Suprapubic skin (tissue), 4 donors: Measurements from ENCODE around the gene CAND1. TPM values are rescaled to one million over a fixed set of nuclear protein-coding genes. Genes with fewer than 3 reads are reported as not detected.
A peak's percentile ranks its signal among the peaks of the same experiment; 100 is the strongest.

Experiments used
- DNase-seq, 2 donors: peaks; one replicate each; pipeline ENCODE4 v3.0.0-alpha.2; 2019; ENCODE audit warnings: low spot score in 2 of 2
- H3K27ac ChIP-seq: fragments of 200-600 bp; sonication (generic); one replicate; pipeline ENCODE4 v1.5.1; 2019
- H3K27me3 ChIP-seq: fragments of 200-600 bp; sonication (generic); one replicate; pipeline ENCODE4 v1.5.1; 2019
- H3K36me3 ChIP-seq: fragments of 200-600 bp; sonication (generic); one replicate; pipeline ENCODE4 v1.5.1; 2019
- H3K4me1 ChIP-seq: fragments of 200-600 bp; sonication (generic); one replicate; pipeline ENCODE4 v1.5.1; 2019
- H3K4me3 ChIP-seq: fragments of 200-600 bp; sonication (generic); one replicate; pipeline ENCODE4 v1.5.1; 2019; ENCODE audit warnings: mild to moderate bottlenecking
- H3K9me3 ChIP-seq: fragments of 200-600 bp; sonication (generic); one replicate; pipeline ENCODE4 v1.5.1; 2019
- EP300 ChIP-seq: sonication (generic); formaldehyde crosslinking; IDR thresholded peaks from one replicate; pipeline ENCODE4 v1.6.1; 2017; ENCODE audit warnings: antibody characterized with exemption
- POLR2A ChIP-seq, 2 donors: fragments of 450-650 bp; IDR thresholded peaks; one replicate each; pipeline ENCODE4 v1.6.1; 2017; ENCODE audit warnings: antibody characterized with exemption in 2 of 2, mild to moderate bottlenecking in 2 of 2, moderate library complexity in 2 of 2
- POLR2AphosphoS5 ChIP-seq, 3 donors: sonication (generic); formaldehyde crosslinking; IDR thresholded peaks; one replicate each; pipeline ENCODE4 v1.6.1; 2017; ENCODE audit warnings: antibody characterized with exemption in 3 of 3
- whole genome bisulfite sequencing: methylation state at CpG from one replicate; pipeline ENCODE4 v1.1.5; 2018; 5-methylcytosine and 5-hydroxymethylcytosine counted together
- total RNA-seq, 4 donors: library from RNA; depleted of rRNA; stranded (reverse); fragments of >200 nt; gene quantifications; one replicate each; pipeline ENCODE4 v1.1.0, GENCODE V29; 2016
- TF ChIP-seq, protein P1 (sequence below), 2 donors: fragments of 200-600 bp in 1 of 2; fragments of 450-650 bp in 1 of 2; sonication (generic) in 1 of 2; IDR thresholded peaks; one replicate each; pipeline ENCODE4 v1.5.1; 2016 to 2019; ENCODE audit warnings: antibody characterized with exemption in 2 of 2, mild to moderate bottlenecking in 1 of 2, moderate library complexity in 1 of 2

The CAND1 gene
- total RNA-seq, 4 donors from 2014 or later = 62.9 to 131 (median 72.3) TPM

DNA sequence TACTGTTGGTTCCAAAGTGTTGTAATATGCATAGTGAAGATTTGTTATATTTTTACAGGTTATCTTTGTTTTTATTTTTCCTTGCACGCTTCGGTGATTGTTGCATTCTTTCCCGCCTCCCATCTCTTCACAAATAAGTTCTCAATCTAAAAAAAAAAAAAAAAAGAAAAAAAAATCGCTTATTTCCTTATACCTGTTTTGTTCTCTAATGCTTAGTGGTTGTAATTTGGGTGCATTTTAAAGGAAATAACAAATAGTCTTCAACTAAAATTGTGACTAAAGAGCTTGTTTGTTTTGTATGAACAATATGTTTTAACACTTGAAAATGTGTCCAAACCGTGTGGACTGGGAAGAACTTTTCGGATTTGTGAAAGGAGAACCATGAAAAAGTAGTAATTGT, 1.5 kb downstream of the CAND1 start:
- Histone ChIP-seq H3K4me3 (peak overlapping the region; percentile 97), H3K36me3 (no peaks in the 10 kb centered on the region), H3K4me1 (peaks cover 57% of the 10 kb centered on the region), H3K27ac (peak overlapping the region; percentile 98), H3K9me3 (no peaks in the 10 kb centered on the region), H3K27me3 (no peaks in the 10 kb centered on the region)
- WGBS = 4% methylated on average over 6 of the region's 6 CpGs
- TF ChIP-seq EP300 = no peak
- no peak for TF ChIP-seq POLR2AphosphoS5 (IDR thresholded peaks at IDR 0.05)
- TF ChIP-seq, protein P1, sequence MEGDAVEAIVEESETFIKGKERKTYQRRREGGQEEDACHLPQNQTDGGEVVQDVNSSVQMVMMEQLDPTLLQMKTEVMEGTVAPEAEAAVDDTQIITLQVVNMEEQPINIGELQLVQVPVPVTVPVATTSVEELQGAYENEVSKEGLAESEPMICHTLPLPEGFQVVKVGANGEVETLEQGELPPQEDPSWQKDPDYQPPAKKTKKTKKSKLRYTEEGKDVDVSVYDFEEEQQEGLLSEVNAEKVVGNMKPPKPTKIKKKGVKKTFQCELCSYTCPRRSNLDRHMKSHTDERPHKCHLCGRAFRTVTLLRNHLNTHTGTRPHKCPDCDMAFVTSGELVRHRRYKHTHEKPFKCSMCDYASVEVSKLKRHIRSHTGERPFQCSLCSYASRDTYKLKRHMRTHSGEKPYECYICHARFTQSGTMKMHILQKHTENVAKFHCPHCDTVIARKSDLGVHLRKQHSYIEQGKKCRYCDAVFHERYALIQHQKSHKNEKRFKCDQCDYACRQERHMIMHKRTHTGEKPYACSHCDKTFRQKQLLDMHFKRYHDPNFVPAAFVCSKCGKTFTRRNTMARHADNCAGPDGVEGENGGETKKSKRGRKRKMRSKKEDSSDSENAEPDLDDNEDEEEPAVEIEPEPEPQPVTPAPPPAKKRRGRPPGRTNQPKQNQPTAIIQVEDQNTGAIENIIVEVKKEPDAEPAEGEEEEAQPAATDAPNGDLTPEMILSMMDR (IDR thresholded peaks at IDR 0.05) = no peak
- no peak for TF ChIP-seq POLR2A (IDR thresholded peaks at IDR 0.05)
- no peak for DNase-seq

DNA sequence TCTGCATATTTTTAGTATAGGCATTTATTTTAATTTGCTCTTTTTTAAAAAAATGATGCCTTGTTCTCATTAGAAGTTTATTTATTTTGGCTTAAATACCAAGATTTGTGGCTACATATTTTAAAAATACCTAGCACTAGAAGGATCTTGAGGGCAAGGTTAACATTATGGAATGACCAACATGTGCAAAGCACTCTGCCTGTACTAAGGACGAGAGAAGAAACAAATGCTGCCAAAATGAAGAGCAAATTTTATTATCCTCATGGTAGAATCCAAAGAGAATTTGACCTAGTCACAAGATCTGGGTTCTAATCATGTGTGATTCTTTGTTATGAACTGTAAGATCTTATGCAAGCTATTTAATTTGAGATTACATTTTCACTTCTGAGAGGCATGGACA, 2.8 kb downstream of the CAND1 start:
- Histone ChIP-seq H3K9me3 (no peaks in the 10 kb centered on the region), H3K27me3 (no peaks in the 10 kb centered on the region), H3K4me1 (peaks cover 70% of the 10 kb centered on the region), H3K27ac (no peak overlapping the region), H3K36me3 (no peaks in the 10 kb centered on the region), H3K4me3 (no peak overlapping the region)
- WGBS = 29% methylated on average over 1 of the region's 1 CpG
- no peak for DNase-seq
- TF ChIP-seq, protein P1 (IDR thresholded peaks at IDR 0.05) = no peak
- TF ChIP-seq EP300 (no peak), POLR2AphosphoS5 (IDR thresholded peaks at IDR 0.05) (no peak), POLR2A (IDR thresholded peaks at IDR 0.05) (no peak)

DNA sequence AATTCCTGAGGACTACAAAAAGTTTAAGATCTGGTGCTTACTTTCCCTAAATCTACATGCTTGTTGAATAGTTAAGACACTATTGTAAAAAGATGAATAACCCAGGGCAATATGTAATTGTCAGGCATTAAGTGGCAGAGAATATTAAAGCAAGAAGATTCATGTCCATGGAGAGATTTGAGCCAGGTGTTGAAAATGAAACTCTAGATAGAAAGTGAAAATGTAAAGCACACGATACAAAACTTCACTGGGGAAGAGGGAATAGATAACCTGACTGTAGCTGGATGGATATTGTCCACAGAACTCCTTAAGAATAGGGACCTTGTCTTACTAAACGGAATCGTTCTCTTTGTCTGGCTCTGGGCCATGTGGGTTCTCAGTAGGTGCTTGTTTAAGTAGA, 5.0 kb downstream of the CAND1 start:
- 27% methylated on average over 3 of the region's 3 CpGs for WGBS
- H3K27me3 ChIP-seq = no peaks in the 10 kb centered on the region
- DNase-seq = no peak
- no peaks in the 10 kb centered on the region for H3K9me3 ChIP-seq
- no peak overlapping the region for H3K27ac ChIP-seq
- peaks cover 75% of the 10 kb centered on the region for H3K4me1 ChIP-seq
- TF ChIP-seq EP300 = no peak
- no peak for TF ChIP-seq POLR2AphosphoS5 (IDR thresholded peaks at IDR 0.05)
- TF ChIP-seq, protein P1 (IDR thresholded peaks at IDR 0.05) = no peak
- no peak for TF ChIP-seq POLR2A (IDR thresholded peaks at IDR 0.05)
- H3K4me3 ChIP-seq = no peak overlapping the region
- H3K36me3 ChIP-seq = no peaks in the 10 kb centered on the region

DNA sequence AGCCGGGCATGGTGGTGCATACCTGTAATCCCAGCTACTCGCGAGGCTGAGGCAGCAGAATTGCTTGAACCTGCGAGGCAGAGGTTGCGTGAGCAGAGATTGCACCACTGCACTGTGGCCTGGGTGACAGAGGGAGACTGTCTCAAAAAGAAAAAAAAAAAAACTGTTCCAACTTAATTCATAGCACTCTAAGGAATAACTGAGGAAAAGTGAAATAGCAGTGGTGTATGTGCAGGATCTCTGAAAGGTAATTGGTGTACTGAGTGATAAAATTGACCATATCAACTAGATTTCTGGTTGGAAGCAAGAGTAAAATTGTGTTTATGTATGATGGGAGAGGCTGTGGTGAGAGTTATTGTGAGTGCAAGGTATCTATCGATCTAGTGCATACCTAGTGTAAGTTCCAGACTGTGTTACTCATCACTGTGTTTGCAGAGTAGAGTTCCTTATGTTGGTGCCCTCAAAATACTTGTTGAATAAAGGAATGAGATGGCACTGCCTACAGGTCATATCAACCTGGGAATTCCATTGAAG, 6.3 kb downstream of the CAND1 start:
- TF ChIP-seq, protein P1 (IDR thresholded peaks at IDR 0.05) = no peak
- TF ChIP-seq POLR2AphosphoS5 (IDR thresholded peaks at IDR 0.05) (no peak), POLR2A (IDR thresholded peaks at IDR 0.05) (no peak), EP300 (no peak)
- no peaks in the 10 kb centered on the region for H3K27me3 ChIP-seq
- no peak overlapping the region for H3K4me3 ChIP-seq
- WGBS = 84% methylated on average over 6 of the region's 6 CpGs
- no peak overlapping the region for H3K27ac ChIP-seq
- H3K9me3 ChIP-seq = no peaks in the 10 kb centered on the region
- no peaks in the 10 kb centered on the region for H3K36me3 ChIP-seq
- H3K4me1 ChIP-seq = peaks cover 88% of the 10 kb centered on the region
- DNase-seq = no peak

DNA sequence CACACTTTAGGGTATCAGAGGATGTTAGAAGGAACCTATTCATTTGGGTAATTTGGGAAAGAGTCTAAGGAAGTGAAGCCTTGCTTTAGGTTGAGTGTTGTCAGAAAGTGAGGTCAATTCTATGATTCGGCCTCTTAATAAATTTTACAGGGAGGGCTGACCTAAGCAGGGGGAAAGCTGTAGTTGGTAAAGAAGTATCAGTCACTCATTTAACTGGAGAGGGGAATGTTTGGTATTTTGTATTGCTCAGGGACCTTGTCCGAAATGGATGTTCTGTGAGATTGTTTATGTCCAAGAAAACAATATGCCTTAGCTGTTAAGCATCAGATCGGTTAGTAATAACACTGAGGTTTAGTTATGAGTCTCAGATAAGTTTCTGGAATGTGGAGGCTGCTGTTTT, 7.3 kb downstream of the CAND1 start:
- WGBS = 77% methylated on average over 3 of the region's 3 CpGs
- peaks cover 83% of the 10 kb centered on the region for H3K4me1 ChIP-seq

More for the DNA sequence above, 7.3 kb downstream of the CAND1 start:
- TF ChIP-seq, protein P1 (IDR thresholded peaks at IDR 0.05) = no peak
- no peaks in the 10 kb centered on the region for H3K27me3 ChIP-seq
- no peaks in the 10 kb centered on the region for H3K9me3 ChIP-seq
- no peak overlapping the region for H3K4me3 ChIP-seq
- no peak for DNase-seq
- no peaks in the 10 kb centered on the region for H3K36me3 ChIP-seq
- H3K27ac ChIP-seq = no peak overlapping the region
